ENCODE measurements around the gene GFM2.

DNA sequence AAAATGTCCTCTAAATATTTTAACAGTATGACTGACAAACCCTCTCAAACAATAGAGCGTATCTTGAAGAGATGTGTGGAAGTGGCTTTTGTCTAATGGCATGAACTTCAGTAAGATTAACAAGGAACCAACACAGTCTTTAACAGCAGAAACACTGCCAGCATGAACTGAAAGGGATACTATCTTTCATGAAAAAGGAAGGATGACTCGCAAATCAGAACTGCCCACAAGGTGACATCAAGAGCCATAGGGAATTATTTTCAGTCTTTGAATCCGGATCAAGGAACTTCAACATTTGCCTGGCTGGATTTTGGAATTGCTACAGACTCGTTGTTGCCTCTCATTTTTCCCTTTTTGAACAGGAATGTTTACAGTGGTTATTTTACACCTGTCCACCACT is 87.0 kb downstream of the GFM2 start:
- TF ChIP-seq TAF1 (IDR thresholded peaks at IDR 0.05; ENCODE audit: low read depth, low read length) = no peak
- TF ChIP-seq CEBPB (IDR thresholded peaks at IDR 0.05; ENCODE audit: low read depth, low read length) = no peak
- no peak for TF ChIP-seq RAD21 (IDR thresholded peaks at IDR 0.05 in 1 of 2, conservative IDR thresholded peaks at IDR 0.05 in 1 of 2; ENCODE audit: low read depth in 2 of 2, low read length in 2 of 2)
- TF ChIP-seq, protein P1, sequence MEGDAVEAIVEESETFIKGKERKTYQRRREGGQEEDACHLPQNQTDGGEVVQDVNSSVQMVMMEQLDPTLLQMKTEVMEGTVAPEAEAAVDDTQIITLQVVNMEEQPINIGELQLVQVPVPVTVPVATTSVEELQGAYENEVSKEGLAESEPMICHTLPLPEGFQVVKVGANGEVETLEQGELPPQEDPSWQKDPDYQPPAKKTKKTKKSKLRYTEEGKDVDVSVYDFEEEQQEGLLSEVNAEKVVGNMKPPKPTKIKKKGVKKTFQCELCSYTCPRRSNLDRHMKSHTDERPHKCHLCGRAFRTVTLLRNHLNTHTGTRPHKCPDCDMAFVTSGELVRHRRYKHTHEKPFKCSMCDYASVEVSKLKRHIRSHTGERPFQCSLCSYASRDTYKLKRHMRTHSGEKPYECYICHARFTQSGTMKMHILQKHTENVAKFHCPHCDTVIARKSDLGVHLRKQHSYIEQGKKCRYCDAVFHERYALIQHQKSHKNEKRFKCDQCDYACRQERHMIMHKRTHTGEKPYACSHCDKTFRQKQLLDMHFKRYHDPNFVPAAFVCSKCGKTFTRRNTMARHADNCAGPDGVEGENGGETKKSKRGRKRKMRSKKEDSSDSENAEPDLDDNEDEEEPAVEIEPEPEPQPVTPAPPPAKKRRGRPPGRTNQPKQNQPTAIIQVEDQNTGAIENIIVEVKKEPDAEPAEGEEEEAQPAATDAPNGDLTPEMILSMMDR (IDR thresholded peaks at IDR 0.05; ENCODE audit: control extremely low read depth in 1 of 3, insufficient read depth in 1 of 3, low read depth in 1 of 3, low read length in 3 of 3) = no peak
- no peak for TF ChIP-seq BCL11A (IDR thresholded peaks at IDR 0.05; ENCODE audit: low read depth in 2 of 2, low read length in 2 of 2)
- TF ChIP-seq YY1 (IDR thresholded peaks at IDR 0.05; ENCODE audit: low read depth, low read length) = no peak
- no peak for TF ChIP-seq SP4 (IDR thresholded peaks at IDR 0.05; ENCODE audit: low read length)
